NCI-H2107 (cell line): ENCODE data around the gene ATP5MK.
A peak's percentile ranks its signal among the peaks of the same experiment; 100 is the strongest.
"Not testable (repeated sequence)": the region's sequence is repeated elsewhere in the genome, so short reads cannot be mapped to it uniquely, and the experiment has no call there.

ENCODE experiments used
- DNase-seq: peaks from one replicate; lab custom pipeline; 2025; lab: John Stamatoyannopoulos, UW

The ATP5MK gene

GRCh38 chr10:103396789-103397087 is 463 bp upstream of the ATP5MK start:
- DNase-seq: no peak

GRCh38 chr10:103395754-103396066 is 565 bp downstream of the ATP5MK start:
- DNase-seq: no peak

- DNase-seq: no peak
Measured at GRCh38 chr10:103394180-103394579, 2.1 kb downstream of the ATP5MK start.

GRCh38 chr10:103382769-103383168 is 13.5 kb downstream of the ATP5MK start:
- no peak for DNase-seq

- DNase-seq: no peak
Measured at GRCh38 chr10:103374263-103374662, 22.0 kb downstream of the ATP5MK start.

- DNase-seq: no peak
Measured at GRCh38 chr10:103373544-103373943, 22.7 kb downstream of the ATP5MK start.

GRCh38 chr10:103367782-103368518 is 28.3 kb downstream of the ATP5MK start, which contains the start of gene TAF5:
Gene TAF5, plus strand, starts transcription at chr10:103367976. Its CDS starts 14 bp downstream, at chr10:103367990.
- peak; percentile 53 for DNase-seq

- no peak for DNase-seq
Measured at GRCh38 chr10:103367379-103367781, 28.9 kb downstream of the ATP5MK start.

GRCh38 chr10:103360791-103361190 is 35.5 kb downstream of the ATP5MK start:
- not testable (repeated sequence) for DNase-seq

- not testable (repeated sequence) for DNase-seq
Measured at GRCh38 chr10:103359493-103359892, 36.8 kb downstream of the ATP5MK start.

- DNase-seq: no peak
Measured at GRCh38 chr10:103355906-103356599, 40.2 kb downstream of the ATP5MK start.

GRCh38 chr10:103354567-103354966 is 41.7 kb downstream of the ATP5MK start:
- DNase-seq: not testable (repeated sequence)

GRCh38 chr10:103353281-103353680 is 43.0 kb downstream of the ATP5MK start:
- no peak for DNase-seq

- no peak for DNase-seq
Measured at GRCh38 chr10:103350517-103351260, 45.6 kb downstream of the ATP5MK start, which contains the start of gene PCGF6. Gene PCGF6, minus strand, starts transcription at chr10:103351140. Its CDS starts 74 bp downstream, at chr10:103351066.

- DNase-seq: no peak
Measured at GRCh38 chr10:103350175-103350516, 46.1 kb downstream of the ATP5MK start.
